ENCODE data around the gene G0S2.

G0S2 gene

GRCh38 chr1:209714338-209714737 is 39.1 kb downstream of the G0S2 start:
- DNase-seq (ENCODE audit: insufficient read length, low spot score) (no peak), FAIRE-seq (no peak)

- no peak for DNase-seq (ENCODE audit: insufficient read length, low spot score)
- FAIRE-seq, result no peak
Measured at GRCh38 chr1:209715314-209715713, 40.1 kb downstream of the G0S2 start.

- no peak for DNase-seq (ENCODE audit: insufficient read length, low spot score)
- no peak for FAIRE-seq
Measured at GRCh38 chr1:209717818-209718217, 42.6 kb downstream of the G0S2 start.

GRCh38 chr1:209720326-209720725 is 45.1 kb downstream of the G0S2 start:
- FAIRE-seq, result no peak

GRCh38 chr1:209720826-209721225 is 45.6 kb downstream of the G0S2 start:
- no peak for FAIRE-seq
- DNase-seq (ENCODE audit: insufficient read length, low spot score), result no peak

More at GRCh38 chr1:209720326-209720725, 45.1 kb downstream of the G0S2 start:
- no peak for DNase-seq (ENCODE audit: insufficient read length, low spot score)

- no peak for FAIRE-seq
- DNase-seq (ENCODE audit: insufficient read length, low spot score), result no peak
Measured at GRCh38 chr1:209721323-209721722, 46.1 kb downstream of the G0S2 start.

- FAIRE-seq (no peak), DNase-seq (ENCODE audit: insufficient read length, low spot score) (no peak)
Measured at GRCh38 chr1:209723265-209723664, 48.1 kb downstream of the G0S2 start.

- FAIRE-seq (no peak), DNase-seq (ENCODE audit: insufficient read length, low spot score) (no peak)
Measured at GRCh38 chr1:209723756-209724693, 48.8 kb downstream of the G0S2 start.
